Psoas muscle (tissue), 8 donors: Measurements from ENCODE around the gene LMAN1L. TPM values are rescaled to one million over a fixed set of nuclear protein-coding genes. Genes with fewer than 3 reads are reported as not detected.

Experiments used
- ATAC-seq, 4 donors: fragments of 200-7000 bp; cut with Tn5 transposase; one replicate each; pipeline ENCODE4 v1.9.1; 2020; ENCODE audit warnings: moderate library complexity in 3 of 4, mild to moderate bottlenecking in 2 of 4
- DNase-seq, 2 donors: peaks; one replicate each; pipeline ENCODE4 v3.0.0-alpha.2; 2020
- H3K27ac ChIP-seq: fragments of 200-600 bp; one replicate; pipeline ENCODE4 v1.8.0; 2022
- H3K27me3 ChIP-seq, 3 donors: fragments of 200-600 bp in 1 of 3; one replicate each; pipeline versions ENCODE4 v1.6.1 to v1.8.0; 2013 to 2022; ENCODE audit warnings: low read length in 2 of 3, mild to moderate bottlenecking in 2 of 3, moderate library complexity in 1 of 3; ENCODE audit not compliant: insufficient read depth in 3 of 3
- H3K36me3 ChIP-seq, 2 donors: fragments of 200-600 bp in 1 of 2; one replicate each; pipeline versions ENCODE4 v1.6.1 to v1.8.0; 2013 to 2022; ENCODE audit warnings: low read depth in 1 of 2, mild to moderate bottlenecking in 1 of 2, moderate library complexity in 1 of 2; ENCODE audit not compliant: insufficient read depth in 1 of 2
- H3K4me1 ChIP-seq: fragments of 200-600 bp; one replicate; pipeline ENCODE4 v1.8.0; 2022
- H3K4me3 ChIP-seq: fragments of 200-600 bp; one replicate; pipeline ENCODE4 v1.8.0; 2022; ENCODE audit warnings: mild to moderate bottlenecking
- H3K9me3 ChIP-seq: fragments of 200-600 bp; one replicate; pipeline ENCODE4 v1.8.0; 2022
- WGBS, 3 donors: extraction: QIAGEN DNeasy Blood & Tissue Kit; methylation state at CpG; one replicate each; pipeline versions ENCODE4 v1.1.6 to v1.1.7; 2013; 5-methylcytosine and 5-hydroxymethylcytosine counted together
- intact Hi-C, 2 donors: fragments of 100-400 bp; cut with DNase I; formaldehyde crosslinking; loops; one replicate each; pipeline versions ENCODE4 v1.11.0 to v1.14.2; 2022
- polyA plus RNA-seq, 3 donors: library from polyadenylated mRNA; stranded (reverse); fragments of 200-250 nt; gene quantifications; one replicate each; pipeline ENCODE4 v1.2.3, GENCODE V29; 2013
- total RNA-seq, 4 donors: library from RNA; stranded (reverse); fragmentation: NEBNext Ultra II Directional in 2 of 4; extraction: Animal tissue kit (Norgen Biotek cat#: 25700) in 2 of 4; gene quantifications; one replicate each; pipeline versions ENCODE4 v1.2.1 to v1.2.4, GENCODE V29; 2021 to 2023
- TF ChIP-seq, protein P1 (sequence below): fragments of 200-600 bp; IDR thresholded peaks from one replicate; pipeline ENCODE4 v1.8.0; 2022; ENCODE audit warnings: antibody characterized with exemption
- donor health status: healthy with polysubstance abuse.
- donor health status: DM: no; HTN: no; CAD: no; lungs with moderate emphysema.
- donor health status: Bipolar disorder and iron deficiency.
- donor health status: healthy.
- donor health status: DM: yes; HTN: yes; CAD: no.
- donor health status: DM: no; HTN: no; CAD: no.
- donor health status: DM: no; HTN: no; CAD: no.
- donor health status: DM: yes; HTN: yes; CAD: no.

LMAN1L gene
- total and polyA plus RNA-seq, 7 donors = 0.36 to 0.66 TPM; not detected in 5

DNA sequence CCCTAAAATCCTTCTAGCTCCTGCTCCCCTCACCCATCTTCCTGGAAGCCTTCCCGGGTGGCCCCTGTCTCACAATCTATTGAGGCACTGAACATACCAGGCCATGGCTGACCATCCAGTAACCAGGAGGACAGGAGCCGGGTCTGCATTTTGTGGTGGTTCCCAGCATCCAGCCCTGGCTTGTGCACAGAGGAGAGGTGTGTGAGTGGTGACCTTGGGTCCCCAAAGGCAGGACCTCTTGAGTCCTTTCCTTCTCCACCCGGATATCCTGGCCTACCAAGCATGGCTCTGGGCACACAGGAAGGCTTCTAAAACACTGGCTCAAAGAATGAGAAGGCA lies 22.9 kb upstream of the LMAN1L start:
- H3K27ac ChIP-seq = peak overlapping the region; percentile 63
- peak overlapping the region; percentile 18 for H3K4me3 ChIP-seq
- intact Hi-C loops = no loop called here
- no peaks in the 10 kb centered on the region for H3K27me3 ChIP-seq
- peaks cover 74% of the 10 kb centered on the region for H3K4me1 ChIP-seq
- H3K36me3 ChIP-seq = no peaks in the 10 kb centered on the region
- DNase-seq (no peak), ATAC-seq (no peak)
- TF ChIP-seq, protein P1, sequence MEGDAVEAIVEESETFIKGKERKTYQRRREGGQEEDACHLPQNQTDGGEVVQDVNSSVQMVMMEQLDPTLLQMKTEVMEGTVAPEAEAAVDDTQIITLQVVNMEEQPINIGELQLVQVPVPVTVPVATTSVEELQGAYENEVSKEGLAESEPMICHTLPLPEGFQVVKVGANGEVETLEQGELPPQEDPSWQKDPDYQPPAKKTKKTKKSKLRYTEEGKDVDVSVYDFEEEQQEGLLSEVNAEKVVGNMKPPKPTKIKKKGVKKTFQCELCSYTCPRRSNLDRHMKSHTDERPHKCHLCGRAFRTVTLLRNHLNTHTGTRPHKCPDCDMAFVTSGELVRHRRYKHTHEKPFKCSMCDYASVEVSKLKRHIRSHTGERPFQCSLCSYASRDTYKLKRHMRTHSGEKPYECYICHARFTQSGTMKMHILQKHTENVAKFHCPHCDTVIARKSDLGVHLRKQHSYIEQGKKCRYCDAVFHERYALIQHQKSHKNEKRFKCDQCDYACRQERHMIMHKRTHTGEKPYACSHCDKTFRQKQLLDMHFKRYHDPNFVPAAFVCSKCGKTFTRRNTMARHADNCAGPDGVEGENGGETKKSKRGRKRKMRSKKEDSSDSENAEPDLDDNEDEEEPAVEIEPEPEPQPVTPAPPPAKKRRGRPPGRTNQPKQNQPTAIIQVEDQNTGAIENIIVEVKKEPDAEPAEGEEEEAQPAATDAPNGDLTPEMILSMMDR = no peak
- 40 to 54% (median 47%) methylated on average over 3 of the region's 3 CpGs for WGBS, 3 donors
- no peaks in the 10 kb centered on the region for H3K9me3 ChIP-seq

DNA sequence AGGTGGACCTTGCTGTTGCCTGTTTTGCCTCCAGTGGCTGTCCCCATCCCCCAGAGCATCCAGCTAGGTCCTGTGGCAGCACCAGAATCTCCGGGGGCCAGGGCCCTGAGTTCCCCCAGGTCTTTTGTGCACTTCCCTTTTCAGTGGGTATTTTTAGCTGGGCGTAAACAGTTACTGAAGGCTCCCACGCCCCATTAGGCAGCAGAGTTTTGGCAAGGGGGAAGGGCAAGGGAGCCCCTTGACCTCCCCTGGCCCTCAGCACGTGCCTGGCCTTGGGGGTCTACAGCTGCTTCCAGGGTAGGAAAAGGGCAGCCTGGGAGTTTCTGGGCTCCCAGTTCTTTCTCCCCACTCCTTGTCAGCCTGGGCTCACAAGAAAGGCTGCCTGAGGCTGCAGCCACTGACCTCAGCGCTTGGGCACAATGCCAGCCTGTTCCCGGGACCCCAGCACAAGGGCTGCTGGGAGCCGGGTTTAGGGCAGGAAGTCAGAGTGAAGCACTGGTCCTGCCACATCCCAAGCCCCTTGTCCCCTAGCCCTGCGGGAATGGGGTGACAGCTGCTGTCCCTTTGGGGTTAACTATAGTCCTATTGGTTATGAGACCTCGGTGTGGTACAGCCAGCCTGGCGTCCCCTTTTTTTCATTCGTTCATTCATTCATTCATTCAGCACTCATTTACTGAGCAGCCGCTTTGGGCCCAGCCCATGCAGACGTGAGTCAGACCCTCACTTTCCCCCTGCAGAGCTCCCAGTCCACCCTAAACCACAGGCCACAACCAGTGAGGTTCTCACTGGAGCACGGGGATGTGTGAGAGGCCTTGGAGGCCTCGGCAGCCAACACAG lies 22.3 kb upstream of the LMAN1L start:
- H3K4me3 ChIP-seq = peak overlapping the region; percentile 18
- 33 to 54% (median 37%) methylated on average over 15 of the region's 15 CpGs for WGBS, 3 donors
- peak in 1 of 4 donors; percentile 18 for ATAC-seq
- intact Hi-C loops = no loop called here
- peaks cover 68% of the 10 kb centered on the region for H3K4me1 ChIP-seq
- H3K9me3 ChIP-seq = no peaks in the 10 kb centered on the region
- peak overlapping the region; percentile 63 for H3K27ac ChIP-seq
- TF ChIP-seq, protein P1 = no peak
- no peaks in the 10 kb centered on the region for H3K36me3 ChIP-seq
- no peaks in the 10 kb centered on the region for H3K27me3 ChIP-seq
- peak; percentile 74 to 84 for DNase-seq

- no peak for DNase-seq
- Histone ChIP-seq H3K9me3 (no peaks in the 10 kb centered on the region), H3K27me3 (no peaks in the 10 kb centered on the region), H3K36me3 (no peaks in the 10 kb centered on the region), H3K4me3 (no peak overlapping the region), H3K27ac (peak overlapping the region; percentile 63), H3K4me1 (peaks cover 62% of the 10 kb centered on the region)
- 55 to 83% (median 58%) methylated on average over 1 of the region's 1 CpG for WGBS, 3 donors
- intact Hi-C loops = no loop called here
- TF ChIP-seq, protein P1 = no peak
- ATAC-seq = no peak
Measured at GRCh38 chr15:74791007-74791406, 21.6 kb upstream of the LMAN1L start.

GRCh38 chr15:74791667-74792066 lies 21.0 kb upstream of the LMAN1L start:
- intact Hi-C loops = no loop called here
- no peaks in the 10 kb centered on the region for H3K36me3 ChIP-seq
- no peak overlapping the region for H3K4me3 ChIP-seq
- H3K9me3 ChIP-seq = no peaks in the 10 kb centered on the region
- no peak overlapping the region for H3K27ac ChIP-seq
- H3K27me3 ChIP-seq = no peaks in the 10 kb centered on the region
- 78 to 85% (median 83%) methylated on average over 7 of the region's 7 CpGs for WGBS, 3 donors
- H3K4me1 ChIP-seq = peaks cover 55% of the 10 kb centered on the region
- TF ChIP-seq, protein P1 = no peak
- ATAC-seq = no peak
- DNase-seq = no peak
